ENCODE results near the gene ULK4.
"Not testable (repeated sequence)": the region's sequence is repeated elsewhere in the genome, so short reads cannot be mapped to it uniquely, and the experiment has no call there.

The ULK4 gene

DNA sequence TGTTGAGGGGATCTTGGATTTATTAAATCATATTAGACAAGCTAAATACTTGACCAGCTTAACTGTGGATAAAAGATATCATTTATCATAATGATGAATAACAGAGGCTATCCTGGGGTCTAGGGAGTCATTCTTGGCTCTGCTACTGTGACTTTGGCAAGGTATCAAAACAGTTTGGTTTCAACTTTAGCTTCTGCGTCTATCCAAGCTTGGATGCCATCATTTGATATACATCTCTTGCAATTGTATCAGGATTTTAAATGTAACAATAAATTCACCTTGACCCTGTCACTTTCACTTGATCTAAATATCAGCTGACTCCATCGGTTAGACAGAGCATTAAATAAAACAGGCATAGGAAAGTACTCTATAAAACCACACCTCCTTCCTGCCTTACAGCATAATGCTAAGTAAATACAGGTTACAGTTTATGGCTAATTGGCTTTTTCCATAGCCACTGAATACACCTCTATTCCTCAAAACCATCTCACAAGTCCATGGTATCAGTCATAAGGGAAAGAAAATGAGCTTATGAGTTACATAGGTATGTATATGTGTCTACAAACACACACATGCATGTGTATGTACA lies 499.7 kb downstream of the ULK4 start:
- H3K27ac ChIP-seq (ENCODE audit: low read depth, low read length): no peak overlapping the region
- H3K9me3 ChIP-seq (ENCODE audit: control insufficient read depth, insufficient read depth, low read length): no peaks in the 10 kb centered on the region
- no peak overlapping the region for H3K9ac ChIP-seq (ENCODE audit: low read depth, low read length)
- H3K36me3 ChIP-seq (ENCODE audit: control insufficient read depth, insufficient read depth, low read length): no peaks in the 10 kb centered on the region
- H3K27me3 ChIP-seq (ENCODE audit: control insufficient read depth, insufficient read depth, low read length): no peaks in the 10 kb centered on the region
- H3K4me1 ChIP-seq (ENCODE audit: control insufficient read depth, insufficient read depth, low read length): peaks cover 11% of the 10 kb centered on the region
- H3K4me3 ChIP-seq (ENCODE audit: low read depth, low read length): no peak overlapping the region

DNA sequence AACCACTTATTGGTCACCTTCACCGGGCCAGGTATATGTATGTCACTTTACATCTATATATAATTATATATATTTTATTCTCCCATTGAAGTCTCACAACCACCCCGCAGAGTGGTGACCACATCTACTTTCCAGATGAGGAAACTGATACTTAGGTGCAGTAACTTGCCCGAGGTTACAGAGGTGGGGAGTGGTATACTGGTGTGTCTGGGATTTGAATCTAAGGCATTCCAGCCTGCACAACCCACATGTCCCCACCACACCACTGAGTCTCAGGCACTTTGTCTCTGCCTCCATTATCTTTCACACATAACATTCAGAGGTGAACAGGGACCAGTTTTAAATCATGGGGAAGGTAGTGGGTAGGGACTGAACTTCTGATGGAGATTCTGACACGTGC lies 501.2 kb downstream of the ULK4 start:
- no peaks in the 10 kb centered on the region for H3K36me3 ChIP-seq (ENCODE audit: control insufficient read depth, insufficient read depth, low read length)
- no peak overlapping the region for H3K9ac ChIP-seq (ENCODE audit: low read depth, low read length)
- H3K27ac ChIP-seq (ENCODE audit: low read depth, low read length): no peak overlapping the region
- H3K9me3 ChIP-seq (ENCODE audit: control insufficient read depth, insufficient read depth, low read length): no peaks in the 10 kb centered on the region
- H3K4me1 ChIP-seq (ENCODE audit: control insufficient read depth, insufficient read depth, low read length): peaks cover 11% of the 10 kb centered on the region
- H3K4me3 ChIP-seq (ENCODE audit: low read depth, low read length): no peak overlapping the region
- no peaks in the 10 kb centered on the region for H3K27me3 ChIP-seq (ENCODE audit: control insufficient read depth, insufficient read depth, low read length)

DNA sequence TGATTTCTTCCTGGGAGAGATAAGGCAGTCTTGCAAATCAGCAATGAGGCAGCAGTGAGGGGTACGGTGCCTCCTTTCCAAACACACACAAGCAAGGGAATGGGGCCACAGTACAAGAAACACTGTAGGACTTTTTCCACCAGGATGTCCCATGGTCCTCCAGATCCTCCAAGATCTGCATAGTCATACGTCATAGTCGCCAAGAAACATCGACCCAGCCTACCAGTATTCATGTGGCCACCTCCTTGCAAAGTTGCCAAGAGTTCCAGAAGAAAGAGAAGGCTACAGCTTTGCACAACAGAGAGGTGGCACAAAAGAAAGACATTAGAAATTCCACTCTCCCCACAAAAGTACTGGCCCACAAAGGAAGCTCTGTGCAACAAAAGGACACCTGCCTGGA lies 504.7 kb downstream of the ULK4 start:
- H3K27me3 ChIP-seq (ENCODE audit: control insufficient read depth, insufficient read depth, low read length): no peaks in the 10 kb centered on the region
- no peak overlapping the region for H3K27ac ChIP-seq (ENCODE audit: low read depth, low read length)
- peaks cover 11% of the 10 kb centered on the region for H3K4me1 ChIP-seq (ENCODE audit: control insufficient read depth, insufficient read depth, low read length)
- no peak overlapping the region for H3K4me3 ChIP-seq (ENCODE audit: low read depth, low read length)
- no peaks in the 10 kb centered on the region for H3K36me3 ChIP-seq (ENCODE audit: control insufficient read depth, insufficient read depth, low read length)
- H3K9me3 ChIP-seq (ENCODE audit: control insufficient read depth, insufficient read depth, low read length): no peaks in the 10 kb centered on the region
- H3K9ac ChIP-seq (ENCODE audit: low read depth, low read length): no peak overlapping the region

DNA sequence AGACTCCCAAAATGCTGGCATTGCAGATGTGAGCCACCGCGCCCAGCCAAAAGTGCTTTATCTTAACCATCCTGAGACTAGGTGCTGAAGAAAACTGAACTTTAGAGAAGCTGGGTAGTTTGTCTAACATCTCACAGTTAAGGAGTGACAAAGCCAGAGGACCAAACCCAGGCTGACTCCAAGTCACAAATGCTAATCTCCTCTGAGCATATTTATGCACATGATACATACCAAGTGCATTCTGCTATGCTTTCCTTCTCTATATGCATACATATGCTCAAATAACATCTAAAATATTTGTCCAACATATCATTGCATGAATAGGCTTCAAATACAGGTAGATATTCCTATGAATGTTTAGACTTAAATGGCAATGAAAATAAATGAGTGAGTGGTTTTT lies 505.7 kb downstream of the ULK4 start:
- Histone ChIP-seq H3K9me3 (ENCODE audit: control insufficient read depth, insufficient read depth, low read length) (no peaks in the 10 kb centered on the region), H3K36me3 (ENCODE audit: control insufficient read depth, insufficient read depth, low read length) (no peaks in the 10 kb centered on the region), H3K4me3 (ENCODE audit: low read depth, low read length) (no peak overlapping the region), H3K4me1 (ENCODE audit: control insufficient read depth, insufficient read depth, low read length) (peaks cover 11% of the 10 kb centered on the region), H3K27me3 (ENCODE audit: control insufficient read depth, insufficient read depth, low read length) (no peaks in the 10 kb centered on the region), H3K27ac (ENCODE audit: low read depth, low read length) (no peak overlapping the region), H3K9ac (ENCODE audit: low read depth, low read length) (no peak overlapping the region)

DNA sequence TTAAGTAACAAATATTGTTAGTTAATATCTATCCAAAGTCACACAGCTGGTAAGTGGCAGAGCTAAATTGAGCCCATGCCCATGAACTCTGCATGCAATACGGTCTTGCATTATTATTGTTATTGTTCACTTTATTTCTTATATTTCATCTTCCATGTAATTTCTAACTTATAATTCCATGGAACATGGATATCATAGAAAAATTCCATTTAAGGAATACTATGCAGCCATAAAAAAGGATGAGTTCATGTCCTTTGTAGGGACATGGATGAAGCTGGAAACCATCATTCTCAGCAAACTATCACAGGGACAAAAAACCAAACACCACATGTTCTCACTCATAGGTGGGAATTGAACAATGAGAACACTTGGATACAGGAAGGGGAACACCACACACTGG lies 508.3 kb downstream of the ULK4 start:
- H3K27ac ChIP-seq (ENCODE audit: low read depth, low read length); H3K9ac ChIP-seq (ENCODE audit: low read depth, low read length); H3K36me3 ChIP-seq (ENCODE audit: control insufficient read depth, insufficient read depth, low read length): not testable (repeated sequence)

DNA sequence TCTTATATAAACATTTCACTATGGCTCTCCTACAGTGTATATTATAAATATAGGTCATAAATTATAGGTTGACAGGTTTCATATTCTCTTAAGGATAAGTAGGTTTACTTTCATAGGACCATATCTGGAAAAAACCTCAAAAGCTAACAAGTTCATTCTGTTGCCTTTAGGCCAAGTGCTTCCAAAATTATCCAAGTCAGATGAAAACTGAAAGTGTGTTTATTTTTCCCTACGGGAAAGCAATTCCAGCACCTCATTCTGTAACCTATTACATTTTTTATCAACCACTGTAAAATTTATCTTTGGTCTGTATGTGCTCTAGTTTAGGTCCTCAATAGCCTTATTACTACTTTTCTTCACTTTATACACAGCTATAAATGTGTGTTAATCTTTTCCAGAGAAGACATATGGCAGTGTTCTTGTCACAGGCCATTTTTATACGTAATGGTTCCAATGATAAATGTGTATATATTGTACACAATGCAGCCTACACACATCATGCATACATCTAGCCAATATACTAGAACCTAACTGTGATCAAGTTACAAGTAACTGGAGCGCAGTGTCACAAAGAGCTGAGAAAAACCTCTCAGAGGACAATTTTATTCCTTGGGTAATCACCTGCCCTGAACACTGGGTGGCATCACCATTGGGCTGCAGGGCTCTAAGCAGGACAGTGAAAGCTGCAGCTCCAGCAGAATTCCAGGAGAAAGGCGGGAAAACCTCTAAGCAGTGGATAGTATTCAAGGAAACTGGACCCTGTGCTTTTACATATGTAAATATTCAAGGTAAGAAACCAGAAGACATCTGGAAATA lies 511.3 kb downstream of the ULK4 start:
- Histone ChIP-seq H3K4me1 (ENCODE audit: control insufficient read depth, insufficient read depth, low read length) (no peaks in the 10 kb centered on the region), H3K27ac (ENCODE audit: low read depth, low read length) (no peak overlapping the region), H3K36me3 (ENCODE audit: control insufficient read depth, insufficient read depth, low read length) (no peaks in the 10 kb centered on the region), H3K27me3 (ENCODE audit: control insufficient read depth, insufficient read depth, low read length) (no peaks in the 10 kb centered on the region), H3K9me3 (ENCODE audit: control insufficient read depth, insufficient read depth, low read length) (no peaks in the 10 kb centered on the region), H3K4me3 (ENCODE audit: low read depth, low read length) (no peak overlapping the region), H3K9ac (ENCODE audit: low read depth, low read length) (no peak overlapping the region)

More for the DNA sequence above, 508.3 kb downstream of the ULK4 start:
- H3K9me3 ChIP-seq (ENCODE audit: control insufficient read depth, insufficient read depth, low read length); H3K27me3 ChIP-seq (ENCODE audit: control insufficient read depth, insufficient read depth, low read length); H3K4me1 ChIP-seq (ENCODE audit: control insufficient read depth, insufficient read depth, low read length); H3K4me3 ChIP-seq (ENCODE audit: low read depth, low read length): not testable (repeated sequence)

DNA sequence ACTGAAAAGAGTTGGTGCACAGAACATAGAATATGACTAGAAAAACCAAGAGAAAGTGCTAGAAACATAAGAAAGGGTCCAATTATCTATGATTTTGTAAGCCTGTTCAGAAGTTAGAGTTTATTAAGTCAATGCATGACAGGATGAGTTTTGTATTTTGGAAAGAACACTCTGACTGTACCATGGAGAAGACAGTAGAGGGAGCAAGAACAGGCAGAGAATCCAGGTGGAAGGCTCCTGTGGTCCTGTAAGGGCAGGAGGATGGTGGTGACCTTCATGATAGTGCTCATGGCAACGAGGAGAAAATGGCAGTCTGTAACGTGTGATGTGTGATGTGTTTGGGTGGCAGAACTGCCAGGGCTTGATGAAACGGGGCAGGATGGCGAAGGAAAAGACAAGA lies 513.5 kb downstream of the ULK4 start:
- H3K4me3 ChIP-seq (ENCODE audit: low read depth, low read length): no peak overlapping the region
- H3K9me3 ChIP-seq (ENCODE audit: control insufficient read depth, insufficient read depth, low read length): no peaks in the 10 kb centered on the region

DNA sequence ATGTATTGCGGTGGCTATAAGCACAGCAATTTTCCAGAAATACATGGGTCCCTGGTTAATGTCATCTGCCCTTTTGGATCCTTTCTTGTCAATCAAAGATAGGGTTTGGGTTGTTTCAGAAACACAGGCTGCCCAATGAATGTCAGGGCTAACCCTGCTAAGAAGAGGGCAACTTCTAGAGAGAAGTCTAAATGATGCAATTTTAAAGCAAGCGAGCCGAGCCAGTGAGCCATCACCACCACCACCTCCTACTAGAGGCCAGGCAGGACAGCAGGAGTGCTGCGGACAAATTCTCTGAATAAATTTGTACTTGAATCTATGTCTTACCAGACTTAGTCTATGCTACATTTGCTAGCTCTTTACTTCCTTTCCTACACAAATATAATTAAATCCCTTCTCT lies 514.2 kb downstream of the ULK4 start:
- no peak overlapping the region for H3K9ac ChIP-seq (ENCODE audit: low read depth, low read length)
- H3K9me3 ChIP-seq (ENCODE audit: control insufficient read depth, insufficient read depth, low read length): no peaks in the 10 kb centered on the region
- no peak overlapping the region for H3K4me3 ChIP-seq (ENCODE audit: low read depth, low read length)
- no peaks in the 10 kb centered on the region for H3K36me3 ChIP-seq (ENCODE audit: control insufficient read depth, insufficient read depth, low read length)
- H3K4me1 ChIP-seq (ENCODE audit: control insufficient read depth, insufficient read depth, low read length): no peaks in the 10 kb centered on the region
- H3K27me3 ChIP-seq (ENCODE audit: control insufficient read depth, insufficient read depth, low read length): no peaks in the 10 kb centered on the region
- no peak overlapping the region for H3K27ac ChIP-seq (ENCODE audit: low read depth, low read length)

More for the DNA sequence above, 513.5 kb downstream of the ULK4 start:
- Histone ChIP-seq H3K27me3 (ENCODE audit: control insufficient read depth, insufficient read depth, low read length) (no peaks in the 10 kb centered on the region), H3K27ac (ENCODE audit: low read depth, low read length) (no peak overlapping the region), H3K9ac (ENCODE audit: low read depth, low read length) (no peak overlapping the region), H3K36me3 (ENCODE audit: control insufficient read depth, insufficient read depth, low read length) (no peaks in the 10 kb centered on the region), H3K4me1 (ENCODE audit: control insufficient read depth, insufficient read depth, low read length) (no peaks in the 10 kb centered on the region)

DNA sequence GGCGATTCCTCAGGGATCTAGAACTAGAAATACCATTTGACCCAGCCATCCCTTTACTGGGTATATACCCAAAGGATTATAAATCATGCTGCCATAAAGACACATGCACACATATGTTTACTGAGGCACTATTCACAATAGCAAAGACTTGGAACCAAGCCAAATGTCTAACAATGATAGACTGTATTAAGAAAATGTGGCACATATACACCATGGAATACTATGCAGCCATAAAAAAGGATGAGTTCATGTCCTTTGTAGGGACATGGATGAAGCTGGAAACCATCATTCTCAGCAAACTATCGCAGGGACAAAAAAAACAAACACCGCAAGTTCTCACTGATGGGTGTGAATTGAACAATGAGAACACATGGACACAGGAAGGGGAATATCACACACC lies 515.6 kb downstream of the ULK4 start:
- H3K9me3 ChIP-seq (ENCODE audit: control insufficient read depth, insufficient read depth, low read length); H3K9ac ChIP-seq (ENCODE audit: low read depth, low read length); H3K4me1 ChIP-seq (ENCODE audit: control insufficient read depth, insufficient read depth, low read length); H3K27me3 ChIP-seq (ENCODE audit: control insufficient read depth, insufficient read depth, low read length); H3K36me3 ChIP-seq (ENCODE audit: control insufficient read depth, insufficient read depth, low read length); H3K27ac ChIP-seq (ENCODE audit: low read depth, low read length); H3K4me3 ChIP-seq (ENCODE audit: low read depth, low read length): not testable (repeated sequence)

DNA sequence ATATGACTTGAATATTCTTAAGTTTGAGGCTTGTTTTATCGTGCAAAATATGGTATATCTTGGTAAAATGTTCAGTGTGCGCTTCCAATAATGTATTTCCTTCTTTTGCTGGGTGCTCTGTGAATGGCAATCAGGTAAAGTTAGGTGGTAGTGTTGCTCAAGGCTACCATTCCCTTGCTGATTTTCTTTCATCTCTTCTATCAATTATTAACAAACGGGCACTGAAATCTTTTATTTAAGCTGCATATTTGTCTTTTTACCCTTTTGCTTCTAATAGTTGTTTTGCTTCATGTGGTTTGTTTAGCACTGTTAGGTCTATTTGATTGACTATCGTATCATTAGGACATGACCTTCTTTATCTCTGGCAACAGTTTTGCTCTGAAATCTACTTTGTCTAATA lies 520.3 kb downstream of the ULK4 start:
- no peaks in the 10 kb centered on the region for H3K27me3 ChIP-seq (ENCODE audit: control insufficient read depth, insufficient read depth, low read length)

DNA sequence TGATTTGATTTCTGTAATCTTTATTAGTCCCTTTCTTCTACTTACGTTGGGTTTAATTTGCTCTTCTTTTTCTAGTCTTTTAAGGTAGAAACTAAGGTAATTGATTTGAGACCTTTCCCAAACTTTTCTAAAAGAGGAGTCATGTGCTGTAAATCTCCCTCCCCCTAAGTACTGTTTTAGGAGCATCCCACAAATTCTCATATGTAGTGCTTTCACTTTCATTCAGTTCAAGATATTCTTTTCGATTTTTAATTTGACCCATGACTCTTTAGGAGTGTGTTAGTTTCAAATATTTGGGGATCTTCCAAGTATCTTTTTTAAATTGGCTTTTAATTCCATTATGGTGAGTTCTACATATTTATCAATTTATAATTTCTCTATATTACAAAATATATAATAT lies 520.8 kb downstream of the ULK4 start:
- H3K4me3 ChIP-seq (ENCODE audit: low read depth, low read length): no peak overlapping the region
- H3K27me3 ChIP-seq (ENCODE audit: control insufficient read depth, insufficient read depth, low read length): no peaks in the 10 kb centered on the region
- H3K36me3 ChIP-seq (ENCODE audit: control insufficient read depth, insufficient read depth, low read length): no peaks in the 10 kb centered on the region
- H3K27ac ChIP-seq (ENCODE audit: low read depth, low read length): no peak overlapping the region
- H3K9me3 ChIP-seq (ENCODE audit: control insufficient read depth, insufficient read depth, low read length): peaks cover 4% of the 10 kb centered on the region; the same call in 1 of the 2 replicates
- peaks cover 17% of the 10 kb centered on the region for H3K4me1 ChIP-seq (ENCODE audit: control insufficient read depth, insufficient read depth, low read length)
- H3K9ac ChIP-seq (ENCODE audit: low read depth, low read length): no peak overlapping the region

More for the DNA sequence above, 520.3 kb downstream of the ULK4 start:
- no peaks in the 10 kb centered on the region for H3K36me3 ChIP-seq (ENCODE audit: control insufficient read depth, insufficient read depth, low read length)
- H3K4me1 ChIP-seq (ENCODE audit: control insufficient read depth, insufficient read depth, low read length): peaks cover 17% of the 10 kb centered on the region
- no peak overlapping the region for H3K27ac ChIP-seq (ENCODE audit: low read depth, low read length)
- no peak overlapping the region for H3K9ac ChIP-seq (ENCODE audit: low read depth, low read length)
- H3K9me3 ChIP-seq (ENCODE audit: control insufficient read depth, insufficient read depth, low read length): peaks cover 4% of the 10 kb centered on the region; the same call in 1 of the 2 replicates
- no peak overlapping the region for H3K4me3 ChIP-seq (ENCODE audit: low read depth, low read length)
